WERI-Rb-1 (cell line): ENCODE measurements around the gene STRIP2.

Experiments
- DNase-seq: peaks from one replicate; pipeline ENCODE4 v3.0.0-alpha.2; 2020
- H3K27ac ChIP-seq: fragments of 250-450 bp; sonication (Bioruptor Pico); 2 replicates; pipeline ENCODE4 v1.5.1; 2020; ENCODE audit warnings: mild to moderate bottlenecking, moderate library complexity
- H3K27me3 ChIP-seq: fragments of 250-450 bp; sonication (Bioruptor Pico); 2 replicates; pipeline ENCODE4 v1.5.1; 2021; ENCODE audit warnings: mild to moderate bottlenecking, low read depth, moderate library complexity; ENCODE audit not compliant: insufficient read depth, severe bottlenecking
- H3K36me3 ChIP-seq: fragments of 250-450 bp; sonication (Bioruptor Pico); 2 replicates; pipeline ENCODE4 v1.5.1; 2020; ENCODE audit warnings: mild to moderate bottlenecking, moderate library complexity
- H3K4me3 ChIP-seq: 2 replicates; pipeline ENCODE4 v1.5.1; 2011; ENCODE audit warnings: low read depth, mild to moderate bottlenecking, control low read depth, low read length
- H3K9me3 ChIP-seq: fragments of 250-450 bp; sonication (Bioruptor Pico); 2 replicates; pipeline ENCODE4 v1.5.1; 2021; ENCODE audit warnings: mild to moderate bottlenecking, moderate library complexity; ENCODE audit not compliant: severe bottlenecking
- CTCF ChIP-seq: IDR thresholded peaks from 2 replicates; pipeline ENCODE4 v1.5.1; 2011; ENCODE audit warnings: low read depth, mild to moderate bottlenecking, control low read depth, inconsistent platforms, low read length

STRIP2 gene

DNA sequence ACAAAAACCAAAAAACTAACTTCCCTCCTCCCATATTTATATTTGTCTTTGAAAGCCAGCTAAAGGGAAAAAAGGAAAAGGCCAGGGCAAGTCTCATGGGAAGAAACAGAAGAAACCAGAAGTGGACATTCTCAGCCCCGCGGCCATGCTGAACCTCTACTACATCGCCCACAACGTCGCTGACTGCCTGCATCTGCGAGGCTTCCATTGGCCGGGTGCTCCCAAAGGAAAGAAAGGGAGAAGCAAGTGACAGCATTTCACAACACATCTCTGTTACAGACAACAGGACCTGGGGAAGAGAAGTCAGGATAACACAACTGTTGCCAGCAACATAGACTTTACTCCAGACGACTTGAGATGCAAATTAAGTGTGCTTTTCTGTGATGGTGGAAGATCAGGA is 78.0 kb downstream of the STRIP2 start:
- no peak for TF ChIP-seq CTCF
- Histone ChIP-seq H3K27ac (no peak overlapping the region), H3K9me3 (no peaks in the 10 kb centered on the region), H3K27me3 (no peaks in the 10 kb centered on the region), H3K4me3 (no peak overlapping the region), H3K36me3 (no peaks in the 10 kb centered on the region)
- no peak for DNase-seq

- no peak overlapping the region for H3K4me3 ChIP-seq
- no peaks in the 10 kb centered on the region for H3K27me3 ChIP-seq
Observed at GRCh38 chr7:129513546-129513945, 79.3 kb downstream of the STRIP2 start.

GRCh38 chr7:129514683-129515082 is 80.5 kb downstream of the STRIP2 start:
- Histone ChIP-seq H3K9me3 (no peaks in the 10 kb centered on the region), H3K27me3 (no peaks in the 10 kb centered on the region), H3K27ac (no peak overlapping the region), H3K4me3 (no peak overlapping the region), H3K36me3 (no peaks in the 10 kb centered on the region)
- no peak for DNase-seq
- no peak for TF ChIP-seq CTCF

More at GRCh38 chr7:129513546-129513945, 79.3 kb downstream of the STRIP2 start:
- TF ChIP-seq CTCF, result no peak
- Histone ChIP-seq H3K9me3 (no peaks in the 10 kb centered on the region), H3K36me3 (no peaks in the 10 kb centered on the region), H3K27ac (no peak overlapping the region)
- DNase-seq, result no peak

DNA sequence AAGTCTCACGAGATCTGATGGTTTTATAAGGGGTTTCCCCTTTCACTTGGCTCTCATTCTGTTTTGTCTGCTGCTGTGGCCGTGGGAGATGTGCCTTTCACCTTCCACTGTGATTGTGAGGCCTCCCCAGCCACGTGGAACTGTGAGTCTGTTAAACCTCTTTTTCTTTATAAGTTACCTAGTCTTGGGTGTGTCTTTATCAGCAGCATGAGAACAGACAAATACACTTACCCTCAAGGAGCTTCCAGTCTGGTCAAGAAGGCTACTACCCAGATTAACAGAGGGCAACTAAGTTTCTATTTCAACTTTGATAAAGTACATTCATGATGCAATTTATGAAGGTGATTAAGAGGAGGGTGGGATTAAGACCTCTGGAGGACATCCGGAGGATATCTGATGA is 81.1 kb downstream of the STRIP2 start:
- no peaks in the 10 kb centered on the region for H3K27me3 ChIP-seq
- no peaks in the 10 kb centered on the region for H3K9me3 ChIP-seq
- no peak overlapping the region for H3K27ac ChIP-seq
- no peaks in the 10 kb centered on the region for H3K36me3 ChIP-seq
- H3K4me3 ChIP-seq, result no peak overlapping the region
- no peak for DNase-seq
- TF ChIP-seq CTCF, result no peak

DNA sequence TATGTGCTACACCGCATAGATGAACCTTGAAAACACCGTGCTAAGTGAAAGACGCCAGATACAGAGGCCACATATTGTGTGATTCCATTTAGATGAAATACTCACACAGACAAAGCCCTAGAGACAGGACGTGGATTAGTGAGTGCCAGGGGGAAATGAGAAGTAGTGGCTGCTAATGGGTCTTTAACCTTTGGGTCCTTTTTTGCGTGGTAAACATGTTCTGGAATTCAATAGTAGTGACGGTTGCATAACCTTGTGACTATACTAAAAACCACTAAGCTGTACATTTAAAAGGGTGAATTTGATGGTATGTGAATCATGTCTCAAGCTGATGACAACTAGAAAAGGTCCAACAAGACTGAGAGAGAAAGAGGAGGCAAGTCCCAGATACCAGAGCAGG is 83.7 kb downstream of the STRIP2 start:
- Histone ChIP-seq H3K9me3 (no peaks in the 10 kb centered on the region), H3K27me3 (no peaks in the 10 kb centered on the region), H3K36me3 (no peaks in the 10 kb centered on the region), H3K4me3 (no peak overlapping the region), H3K27ac (no peak overlapping the region)
- TF ChIP-seq CTCF, result no peak
- DNase-seq, result no peak

- Histone ChIP-seq H3K36me3 (no peaks in the 10 kb centered on the region), H3K27me3 (no peaks in the 10 kb centered on the region), H3K27ac (no peak overlapping the region), H3K9me3 (no peaks in the 10 kb centered on the region), H3K4me3 (no peak overlapping the region)
- TF ChIP-seq CTCF, result no peak
- DNase-seq, result no peak
Observed at GRCh38 chr7:129519464-129519863, 85.2 kb downstream of the STRIP2 start.
